Vagina (tissue), 2 donors: ENCODE results near the gene ST7. TPM values are rescaled to one million over a fixed set of nuclear protein-coding genes. Genes with fewer than 3 reads are reported as not detected.

Source experiments
- DNase-seq, 2 donors: peaks; one replicate each; pipeline ENCODE4 v3.0.0-alpha.2; 2017; ENCODE audit errors: extremely low spot score in 2 of 2
- H3K27ac ChIP-seq: fragments of 200-600 bp; sonication (generic); one replicate; pipeline ENCODE4 v1.5.1; 2019
- H3K27me3 ChIP-seq: fragments of 200-600 bp; sonication (generic); one replicate; pipeline ENCODE4 v1.5.1; 2019
- H3K36me3 ChIP-seq, 2 donors: fragments of 200-600 bp; sonication (generic); one replicate each; pipeline ENCODE4 v1.5.1; 2017 to 2019
- H3K4me1 ChIP-seq: fragments of 200-600 bp; sonication (generic); one replicate; pipeline ENCODE4 v1.5.1; 2019
- H3K4me3 ChIP-seq, 2 donors: fragments of 200-600 bp; sonication (generic); 1 replicate in 1 of 2; 2 replicates in 1 of 2; pipeline ENCODE4 v1.5.1; 2016 to 2019
- H3K9me3 ChIP-seq: fragments of 200-600 bp; sonication (generic); one replicate; pipeline ENCODE4 v1.5.1; 2019
- POLR2A ChIP-seq, 2 donors: fragments of 450-650 bp; IDR thresholded peaks; one replicate each; pipeline ENCODE4 v1.6.1; 2017; ENCODE audit warnings: antibody characterized with exemption in 2 of 2, mild to moderate bottlenecking in 2 of 2, moderate library complexity in 2 of 2
- POLR2AphosphoS5 ChIP-seq, 2 donors: sonication (generic); formaldehyde crosslinking; IDR thresholded peaks; one replicate each; pipeline ENCODE4 v1.9.0; 2017; ENCODE audit warnings: antibody characterized with exemption in 2 of 2, mild to moderate bottlenecking in 2 of 2, low read depth in 1 of 2; ENCODE audit not compliant: insufficient read depth in 1 of 2
- intact Hi-C: fragments of 100-400 bp; cut with DNase I; formaldehyde crosslinking; loops from one replicate; pipeline ENCODE4 v1.15.1; 2023
- total RNA-seq: library from RNA; depleted of rRNA; stranded (reverse); fragments of >200 nt; gene quantifications from one replicate; pipeline ENCODE4 v1.2.3, GENCODE V29; 2016
- TF ChIP-seq, protein P1 (sequence below), 3 experiments: fragments of 450-650 bp in 2 of 3; fragments of 200-600 bp in 1 of 3; sonication (generic) in 1 of 3; IDR thresholded peaks; one replicate each; pipeline ENCODE4 v1.5.1; 2017 to 2019; ENCODE audit warnings: antibody characterized with exemption in 3 of 3, mild to moderate bottlenecking in 2 of 3, moderate library complexity in 2 of 3

The ST7 gene
- total RNA-seq, 1 donor from 2014 or later: 15.2 TPM

DNA sequence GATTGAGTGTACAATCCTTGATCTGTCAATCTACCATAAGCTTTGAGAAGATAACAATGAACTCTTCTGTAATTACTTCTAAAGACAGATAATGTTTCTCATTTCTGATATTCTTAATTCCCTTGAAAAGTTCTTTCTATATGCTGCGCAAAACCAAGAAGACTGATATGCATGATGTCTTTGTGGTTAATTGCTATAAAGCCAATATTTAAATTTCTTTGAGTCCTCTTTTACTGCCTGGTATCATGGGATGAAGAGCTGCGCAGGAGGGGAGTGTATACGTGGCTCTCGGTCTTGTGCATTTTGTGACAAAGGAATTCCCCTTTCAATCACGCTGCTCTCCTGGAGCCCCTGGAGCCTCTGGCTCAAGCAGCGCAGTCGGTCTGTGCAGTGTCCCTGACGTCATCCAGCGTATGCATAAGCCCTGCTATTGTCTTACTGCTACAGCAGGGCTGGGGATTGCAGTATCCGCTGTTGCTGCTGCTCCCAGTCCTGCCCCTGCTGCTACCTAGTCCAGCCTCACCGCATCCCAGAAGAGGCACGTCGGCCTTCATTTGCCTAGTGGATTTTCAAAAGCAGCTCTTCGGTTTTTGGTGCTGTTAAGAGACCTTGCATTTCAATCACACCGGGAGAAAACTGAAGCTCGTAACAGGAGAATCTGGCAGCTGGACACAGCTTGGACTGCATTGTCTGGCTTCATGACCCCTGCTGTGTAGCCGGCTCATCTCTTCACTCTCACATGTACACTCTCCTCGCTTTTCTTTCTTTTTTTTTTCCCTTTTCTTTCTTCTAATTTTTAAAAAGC is 66.7 kb downstream of the ST7 start:
- no peak for DNase-seq
- H3K9me3 ChIP-seq: no peaks in the 10 kb centered on the region
- H3K36me3 ChIP-seq: no peaks in the 10 kb centered on the region
- peaks cover 29% of the 10 kb centered on the region for H3K4me1 ChIP-seq
- intact Hi-C loops: no loop called here
- TF ChIP-seq POLR2AphosphoS5 (IDR thresholded peaks at IDR 0.05; ENCODE audit: insufficient read depth in 1 of 2, low read depth in 1 of 2): peak; percentile 14 to 33
- no peak for TF ChIP-seq POLR2A (IDR thresholded peaks at IDR 0.05)
- H3K4me3 ChIP-seq: peak overlapping the region; percentile 15 to 30
- no peaks in the 10 kb centered on the region for H3K27me3 ChIP-seq
- peak overlapping the region; percentile 28 for H3K27ac ChIP-seq

DNA sequence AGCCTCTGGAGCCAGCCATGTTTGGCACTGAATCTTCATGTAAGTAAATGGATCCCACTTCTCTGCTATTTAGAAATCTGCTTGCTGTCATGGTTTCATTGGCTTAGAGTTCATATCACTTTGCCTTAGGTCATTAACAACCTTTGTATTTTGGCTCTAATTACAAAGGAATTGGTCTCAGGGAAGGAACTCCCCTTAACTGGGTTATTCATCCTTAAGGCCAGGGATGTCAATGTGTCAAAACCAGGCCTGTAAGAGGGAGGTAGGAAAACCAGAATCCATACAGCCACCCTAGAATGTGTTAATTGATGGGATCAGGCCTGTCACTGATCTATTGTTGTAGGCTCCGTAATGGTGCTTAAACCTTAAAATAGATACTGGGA is 67.3 kb downstream of the ST7 start:
- Histone ChIP-seq H3K27me3 (no peaks in the 10 kb centered on the region), H3K9me3 (no peaks in the 10 kb centered on the region), H3K36me3 (no peaks in the 10 kb centered on the region), H3K4me1 (peaks cover 29% of the 10 kb centered on the region), H3K4me3 (peak overlapping the region in 1 of 2 donors; percentile 30), H3K27ac (peak overlapping the region; percentile 28)
- DNase-seq: no peak
- TF ChIP-seq POLR2A (IDR thresholded peaks at IDR 0.05) (no peak), POLR2AphosphoS5 (IDR thresholded peaks at IDR 0.05; ENCODE audit: insufficient read depth in 1 of 2, low read depth in 1 of 2) (no peak)
- TF ChIP-seq, protein P1, sequence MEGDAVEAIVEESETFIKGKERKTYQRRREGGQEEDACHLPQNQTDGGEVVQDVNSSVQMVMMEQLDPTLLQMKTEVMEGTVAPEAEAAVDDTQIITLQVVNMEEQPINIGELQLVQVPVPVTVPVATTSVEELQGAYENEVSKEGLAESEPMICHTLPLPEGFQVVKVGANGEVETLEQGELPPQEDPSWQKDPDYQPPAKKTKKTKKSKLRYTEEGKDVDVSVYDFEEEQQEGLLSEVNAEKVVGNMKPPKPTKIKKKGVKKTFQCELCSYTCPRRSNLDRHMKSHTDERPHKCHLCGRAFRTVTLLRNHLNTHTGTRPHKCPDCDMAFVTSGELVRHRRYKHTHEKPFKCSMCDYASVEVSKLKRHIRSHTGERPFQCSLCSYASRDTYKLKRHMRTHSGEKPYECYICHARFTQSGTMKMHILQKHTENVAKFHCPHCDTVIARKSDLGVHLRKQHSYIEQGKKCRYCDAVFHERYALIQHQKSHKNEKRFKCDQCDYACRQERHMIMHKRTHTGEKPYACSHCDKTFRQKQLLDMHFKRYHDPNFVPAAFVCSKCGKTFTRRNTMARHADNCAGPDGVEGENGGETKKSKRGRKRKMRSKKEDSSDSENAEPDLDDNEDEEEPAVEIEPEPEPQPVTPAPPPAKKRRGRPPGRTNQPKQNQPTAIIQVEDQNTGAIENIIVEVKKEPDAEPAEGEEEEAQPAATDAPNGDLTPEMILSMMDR (IDR thresholded peaks at IDR 0.05): no peak
- intact Hi-C loops: no loop called here

DNA sequence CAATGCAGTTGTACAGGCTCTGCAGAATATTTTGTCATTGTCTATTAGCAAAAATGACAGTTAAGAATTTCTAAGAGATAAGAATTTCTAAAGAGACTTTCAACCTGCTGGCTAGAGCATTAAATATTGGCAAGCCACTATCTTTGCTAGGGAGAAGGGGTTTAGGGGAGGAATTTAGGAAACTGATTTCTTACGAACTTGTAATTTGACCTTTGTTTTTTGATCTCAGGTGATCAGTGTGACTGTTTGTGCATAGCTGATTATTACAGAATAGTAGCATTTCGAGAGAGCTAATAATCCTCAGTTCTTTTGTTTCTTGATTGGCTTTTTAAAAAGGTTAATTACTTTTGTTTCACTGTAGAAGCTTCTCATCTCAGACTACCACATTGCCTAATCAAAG is 68.1 kb downstream of the ST7 start:
- intact Hi-C loops: no loop called here
- H3K4me3 ChIP-seq: no peak overlapping the region

DNA sequence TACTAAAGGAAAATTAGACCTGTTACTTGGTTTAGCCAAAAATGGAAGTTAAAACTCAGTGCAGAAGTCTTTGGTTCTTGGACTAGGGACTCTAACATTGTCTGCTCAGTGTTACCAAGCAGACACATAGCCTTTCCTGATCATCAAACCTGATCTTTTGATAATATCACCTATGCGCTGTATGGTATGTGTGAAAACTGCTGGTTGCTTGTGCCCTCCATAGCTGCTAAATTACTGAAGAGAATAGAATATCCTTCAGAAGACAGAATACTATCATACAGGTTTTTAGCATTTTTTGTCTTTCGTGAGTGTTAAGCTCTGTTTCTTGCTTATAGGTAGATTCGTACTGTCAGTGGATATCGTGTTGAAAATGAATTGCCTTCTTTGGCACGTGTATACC is 68.7 kb downstream of the ST7 start:
- Histone ChIP-seq H3K36me3 (no peaks in the 10 kb centered on the region), H3K4me1 (peaks cover 29% of the 10 kb centered on the region), H3K4me3 (no peak overlapping the region), H3K9me3 (no peaks in the 10 kb centered on the region), H3K27ac (no peak overlapping the region), H3K27me3 (no peaks in the 10 kb centered on the region)
- DNase-seq: no peak
- TF ChIP-seq POLR2AphosphoS5 (IDR thresholded peaks at IDR 0.05; ENCODE audit: insufficient read depth in 1 of 2, low read depth in 1 of 2): no peak
- TF ChIP-seq POLR2A (IDR thresholded peaks at IDR 0.05): no peak
- TF ChIP-seq, protein P1 (IDR thresholded peaks at IDR 0.05): no peak
- intact Hi-C loops: no loop called here

More for the DNA sequence above, 68.1 kb downstream of the ST7 start:
- Histone ChIP-seq H3K27ac (no peak overlapping the region), H3K36me3 (no peaks in the 10 kb centered on the region), H3K27me3 (no peaks in the 10 kb centered on the region), H3K9me3 (no peaks in the 10 kb centered on the region), H3K4me1 (peaks cover 29% of the 10 kb centered on the region)
- no peak for DNase-seq
- TF ChIP-seq, protein P1 (IDR thresholded peaks at IDR 0.05): no peak
- no peak for TF ChIP-seq POLR2A (IDR thresholded peaks at IDR 0.05)
- no peak for TF ChIP-seq POLR2AphosphoS5 (IDR thresholded peaks at IDR 0.05; ENCODE audit: insufficient read depth in 1 of 2, low read depth in 1 of 2)

DNA sequence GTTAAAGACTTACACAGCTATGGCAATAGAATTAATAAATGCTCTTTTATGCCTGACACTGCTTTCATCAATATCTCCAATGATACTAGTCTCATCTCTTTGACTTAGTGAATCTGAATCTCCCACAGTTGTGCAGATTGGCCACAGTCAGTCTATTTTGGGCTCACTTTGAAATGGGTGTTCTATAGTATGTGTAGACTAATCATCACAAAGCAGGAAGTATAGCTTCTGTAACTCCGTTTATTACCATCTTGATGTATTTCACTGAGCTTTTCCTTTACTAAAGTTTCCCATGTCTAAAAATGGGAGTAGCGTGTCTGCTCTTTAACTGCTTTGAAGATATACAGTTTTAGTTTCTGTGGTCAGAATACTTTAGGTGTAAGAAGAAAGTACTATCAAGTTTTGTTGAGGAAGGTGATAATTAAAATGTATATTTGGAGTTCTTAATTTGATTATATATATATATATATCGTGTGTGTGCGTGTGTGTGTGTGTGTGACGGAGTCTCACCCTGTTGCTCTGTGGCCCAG is 70.1 kb downstream of the ST7 start:
- DNase-seq: no peak
- Histone ChIP-seq H3K27ac (no peak overlapping the region), H3K4me1 (peaks cover 29% of the 10 kb centered on the region), H3K4me3 (no peak overlapping the region), H3K36me3 (no peaks in the 10 kb centered on the region), H3K9me3 (no peaks in the 10 kb centered on the region), H3K27me3 (no peaks in the 10 kb centered on the region)
- intact Hi-C loops: no loop called here
- no peak for TF ChIP-seq POLR2A (IDR thresholded peaks at IDR 0.05)
- TF ChIP-seq, protein P1 (IDR thresholded peaks at IDR 0.05): no peak
- TF ChIP-seq POLR2AphosphoS5 (IDR thresholded peaks at IDR 0.05; ENCODE audit: insufficient read depth in 1 of 2, low read depth in 1 of 2): no peak
